SIG-M5 treated with dmso at 0.1 percent for 504 hours (cell line): ENCODE measurements around the gene RIC1.

Experiments used
- DNase-seq: peaks from one replicate; lab custom pipeline; 2025; ENCODE audit not compliant: unreplicated experiment; lab: John Stamatoyannopoulos, UW

Gene RIC1

GRCh38 chr9:5820425-5820824 lies 191.5 kb downstream of the RIC1 start:
- DNase-seq = no peak

GRCh38 chr9:5825223-5825622 lies 196.3 kb downstream of the RIC1 start:
- DNase-seq = no peak
